ENCODE results near the gene FPR1. TPM values are rescaled to one million over a fixed set of nuclear protein-coding genes. Genes with fewer than 3 reads are reported as not detected.

The FPR1 gene
- total RNA-seq, 1 donor from 2014 or later: 53.3 TPM

DNA sequence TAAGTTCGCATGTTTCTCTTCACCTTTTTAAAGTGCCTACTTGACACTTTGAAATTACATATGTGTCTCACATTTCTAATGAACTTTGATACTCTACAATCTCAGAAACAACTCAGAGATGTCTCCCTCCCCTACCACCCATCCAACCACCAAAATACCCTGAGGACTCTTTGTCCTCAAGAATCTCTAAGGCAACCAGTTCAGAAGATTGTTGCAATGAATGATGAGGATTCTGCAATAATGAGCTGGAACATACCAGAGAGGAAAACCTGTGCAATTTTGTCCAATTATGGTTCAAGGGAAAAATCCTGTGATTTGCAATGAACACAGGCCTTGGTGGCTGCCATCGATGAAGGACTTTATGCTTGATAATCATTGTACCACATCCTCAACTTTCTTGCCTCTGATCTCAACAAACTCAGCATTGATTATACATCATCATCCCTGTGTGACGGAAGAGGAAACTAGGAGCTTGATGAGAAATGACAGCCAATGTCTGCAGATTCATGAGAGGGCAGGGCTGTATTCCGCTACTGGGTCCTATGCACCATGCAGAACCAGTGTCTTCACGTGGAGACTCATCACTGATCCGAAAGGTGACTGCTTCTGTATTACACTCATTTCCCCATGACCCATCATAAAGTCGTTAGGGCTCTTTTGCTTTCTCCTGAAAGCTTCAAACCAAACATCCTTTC lies 1.1 kb downstream of the FPR1 start:
- Histone ChIP-seq H3K4me1 (peaks cover 3% of the 10 kb centered on the region), H3K27ac (peak overlapping the region; percentile 58), H3K36me3 (no peaks in the 10 kb centered on the region), H3K4me3 (peak overlapping the region; percentile 42), H3K27me3 (no peaks in the 10 kb centered on the region), H3K9me3 (no peaks in the 10 kb centered on the region)
- DNase-seq (no peak), ATAC-seq (peak; percentile 34)
- TF ChIP-seq, protein P1, sequence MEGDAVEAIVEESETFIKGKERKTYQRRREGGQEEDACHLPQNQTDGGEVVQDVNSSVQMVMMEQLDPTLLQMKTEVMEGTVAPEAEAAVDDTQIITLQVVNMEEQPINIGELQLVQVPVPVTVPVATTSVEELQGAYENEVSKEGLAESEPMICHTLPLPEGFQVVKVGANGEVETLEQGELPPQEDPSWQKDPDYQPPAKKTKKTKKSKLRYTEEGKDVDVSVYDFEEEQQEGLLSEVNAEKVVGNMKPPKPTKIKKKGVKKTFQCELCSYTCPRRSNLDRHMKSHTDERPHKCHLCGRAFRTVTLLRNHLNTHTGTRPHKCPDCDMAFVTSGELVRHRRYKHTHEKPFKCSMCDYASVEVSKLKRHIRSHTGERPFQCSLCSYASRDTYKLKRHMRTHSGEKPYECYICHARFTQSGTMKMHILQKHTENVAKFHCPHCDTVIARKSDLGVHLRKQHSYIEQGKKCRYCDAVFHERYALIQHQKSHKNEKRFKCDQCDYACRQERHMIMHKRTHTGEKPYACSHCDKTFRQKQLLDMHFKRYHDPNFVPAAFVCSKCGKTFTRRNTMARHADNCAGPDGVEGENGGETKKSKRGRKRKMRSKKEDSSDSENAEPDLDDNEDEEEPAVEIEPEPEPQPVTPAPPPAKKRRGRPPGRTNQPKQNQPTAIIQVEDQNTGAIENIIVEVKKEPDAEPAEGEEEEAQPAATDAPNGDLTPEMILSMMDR (IDR thresholded peaks at IDR 0.05): no peak
- intact Hi-C loops (cut with DNase I): no loop called here

DNA sequence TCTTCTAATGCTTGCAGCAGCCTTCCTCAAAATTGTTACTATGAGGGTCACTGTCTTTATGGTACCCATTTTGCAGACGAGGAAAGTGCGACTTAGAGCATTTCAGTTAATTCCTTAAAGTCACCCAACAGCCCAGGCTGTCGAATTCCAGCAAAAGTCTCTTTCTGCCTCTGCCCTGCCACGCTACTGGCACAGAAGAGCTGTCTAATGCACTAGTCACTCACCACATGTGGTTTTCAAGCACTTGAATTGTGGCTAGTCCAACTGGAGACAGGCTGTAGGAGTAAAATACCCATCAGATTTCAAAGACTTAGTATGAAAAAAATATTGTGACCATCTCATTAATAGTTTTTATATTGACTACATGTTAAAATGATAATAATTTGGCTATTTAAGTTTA lies 1.7 kb downstream of the FPR1 start:
- TF ChIP-seq, protein P1 (IDR thresholded peaks at IDR 0.05): no peak
- no peak for DNase-seq
- H3K4me1 ChIP-seq: peaks cover 3% of the 10 kb centered on the region
- no peak overlapping the region for H3K4me3 ChIP-seq
- no peaks in the 10 kb centered on the region for H3K27me3 ChIP-seq
- H3K36me3 ChIP-seq: no peaks in the 10 kb centered on the region
- H3K9me3 ChIP-seq: no peaks in the 10 kb centered on the region
- ATAC-seq: no peak
- no peak overlapping the region for H3K27ac ChIP-seq
- intact Hi-C loops (cut with DNase I): no loop called here

DNA sequence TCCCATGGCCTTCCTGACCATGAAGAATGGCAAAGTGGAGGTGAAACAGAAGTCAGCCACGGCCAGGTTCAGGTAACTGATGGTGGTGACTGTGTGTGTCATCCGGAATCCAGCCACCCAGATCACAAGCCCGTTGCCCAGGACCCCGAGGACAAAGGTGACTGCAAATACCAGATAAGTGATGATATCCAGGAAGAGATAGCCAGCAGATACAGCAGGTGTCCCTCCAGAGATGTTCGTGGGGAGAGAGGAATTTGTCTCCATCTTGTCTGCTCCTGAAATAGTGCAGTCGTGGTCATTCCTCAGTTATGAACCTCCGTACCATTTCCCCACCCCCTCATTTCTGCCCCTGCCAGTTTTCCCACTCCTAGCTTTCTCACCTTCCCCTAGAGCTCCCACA lies 4.9 kb downstream of the FPR1 start:
- no peak overlapping the region for H3K4me3 ChIP-seq
- H3K9me3 ChIP-seq: no peaks in the 10 kb centered on the region
- no peak overlapping the region for H3K27ac ChIP-seq
- peaks cover 3% of the 10 kb centered on the region for H3K4me1 ChIP-seq
- TF ChIP-seq, protein P1 (IDR thresholded peaks at IDR 0.05): no peak
- intact Hi-C loops (cut with DNase I): no loop called here
- ATAC-seq (no peak), DNase-seq (no peak)
- no peaks in the 10 kb centered on the region for H3K27me3 ChIP-seq
- no peaks in the 10 kb centered on the region for H3K36me3 ChIP-seq

DNA sequence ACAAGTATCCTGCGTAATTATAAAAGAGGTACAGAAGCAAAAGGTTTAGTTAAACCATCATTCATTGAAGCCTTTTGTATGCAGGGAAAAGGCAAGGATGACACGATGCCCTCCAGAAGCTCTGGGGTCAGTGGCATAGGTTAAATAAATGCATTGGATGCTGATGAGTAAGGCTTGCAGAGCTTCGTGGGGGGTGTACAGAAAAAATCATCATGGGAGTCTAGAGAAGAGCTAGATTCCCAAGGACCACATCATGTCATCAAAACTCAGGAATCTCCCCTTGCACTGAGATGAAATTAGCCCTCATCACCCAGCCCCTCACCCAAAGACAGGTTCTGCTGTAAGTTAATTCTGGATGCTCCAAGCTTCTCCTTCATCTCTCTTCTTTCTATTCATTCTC lies 8.3 kb downstream of the FPR1 start:
- H3K36me3 ChIP-seq: no peaks in the 10 kb centered on the region
- peaks cover 2% of the 10 kb centered on the region for H3K4me1 ChIP-seq
- intact Hi-C loops (cut with DNase I): no loop called here
- DNase-seq: no peak
- ATAC-seq: no peak
- no peaks in the 10 kb centered on the region for H3K27me3 ChIP-seq
- TF ChIP-seq, protein P1 (IDR thresholded peaks at IDR 0.05): no peak
- H3K27ac ChIP-seq: no peak overlapping the region
- no peak overlapping the region for H3K4me3 ChIP-seq
- no peaks in the 10 kb centered on the region for H3K9me3 ChIP-seq

- no peaks in the 10 kb centered on the region for H3K4me1 ChIP-seq
- ATAC-seq: no peak
- H3K27ac ChIP-seq: no peak overlapping the region
- intact Hi-C loops (cut with DNase I): no loop called here
- H3K4me3 ChIP-seq: no peak overlapping the region
- TF ChIP-seq, protein P1 (IDR thresholded peaks at IDR 0.05): no peak
- no peaks in the 10 kb centered on the region for H3K27me3 ChIP-seq
- H3K36me3 ChIP-seq: no peaks in the 10 kb centered on the region
- DNase-seq: no peak
- no peaks in the 10 kb centered on the region for H3K9me3 ChIP-seq
These were observed 8.9 kb downstream of the FPR1 start for GRCh38 chr19:51742789-51743188.

GRCh38 chr19:51740356-51740755 lies 11.3 kb downstream of the FPR1 start:
- Histone ChIP-seq H3K4me3 (no peak overlapping the region), H3K36me3 (no peaks in the 10 kb centered on the region), H3K4me1 (peaks cover 3% of the 10 kb centered on the region), H3K27me3 (no peaks in the 10 kb centered on the region), H3K9me3 (no peaks in the 10 kb centered on the region), H3K27ac (no peak overlapping the region)
- peak; percentile 36 for ATAC-seq
- intact Hi-C loops (cut with DNase I): no loop called here
- DNase-seq: no peak
- TF ChIP-seq, protein P1 (IDR thresholded peaks at IDR 0.05): no peak
